HS-5 (cell line): Measurements from ENCODE around the gene ELF1.
A peak's percentile ranks its signal among the peaks of the same experiment; 100 is the strongest.
"Not testable (repeated sequence)": the region's sequence is repeated elsewhere in the genome, so short reads cannot be mapped to it uniquely, and the experiment has no call there.

Experiments used
- DNase-seq: peaks from one replicate; pipeline ENCODE4 v3.0.0-alpha.2; 2012; ENCODE audit warnings: low read depth

The ELF1 gene

DNA sequence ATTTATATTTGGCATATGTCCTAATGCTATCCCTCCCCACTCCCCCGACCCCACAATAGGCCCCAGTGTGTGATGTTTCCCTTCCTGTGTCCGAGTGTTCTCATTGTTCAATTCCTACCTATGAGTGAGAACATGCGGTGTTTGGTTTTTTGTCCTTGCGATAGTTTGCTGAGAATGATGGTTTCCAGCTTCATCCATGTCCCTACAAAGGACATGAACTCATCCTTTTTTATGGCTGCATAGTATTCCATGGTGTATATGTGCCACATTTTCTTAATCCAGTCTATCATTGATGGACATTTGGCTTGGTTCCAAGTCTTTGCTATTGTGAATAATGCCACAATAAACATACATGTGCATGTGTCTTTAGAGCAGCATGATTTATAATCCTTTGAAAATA lies 23.3 kb upstream of the ELF1 start:
- DNase-seq, result not testable (repeated sequence)

DNA sequence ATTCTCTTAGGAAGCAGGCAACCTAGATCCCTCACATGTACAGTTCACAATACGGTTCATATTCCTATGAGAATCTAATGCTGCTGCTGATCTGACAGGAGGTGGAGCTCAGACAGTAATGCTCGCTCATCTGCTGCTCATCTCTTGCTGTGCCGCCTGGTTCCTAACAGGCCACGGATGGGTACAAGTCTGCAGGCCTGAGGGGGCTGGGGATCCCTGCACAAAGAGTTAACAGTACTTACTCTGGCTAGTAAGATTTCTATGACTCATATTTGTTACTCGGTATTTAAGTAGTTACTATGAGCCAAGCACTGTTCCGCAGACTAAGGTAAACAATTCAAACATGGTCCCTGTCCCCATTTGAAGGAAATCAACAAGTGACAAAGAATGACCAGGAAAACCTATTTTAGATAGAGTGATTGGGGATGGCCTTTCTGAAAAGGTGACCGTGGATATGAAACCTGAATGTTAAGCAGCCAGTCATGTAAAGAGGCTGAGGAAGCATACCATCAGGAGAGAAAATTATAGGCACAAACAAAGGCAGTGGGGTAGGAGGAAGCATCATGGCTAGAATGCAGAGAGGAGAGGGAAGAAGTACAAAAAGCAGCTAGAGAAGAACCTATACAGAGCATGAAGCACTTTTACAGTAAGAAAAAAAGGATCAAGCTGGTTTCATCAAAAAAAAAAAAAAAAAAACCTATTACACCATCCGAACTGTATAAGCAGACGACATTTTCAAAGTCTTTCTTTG lies 21.6 kb upstream of the ELF1 start:
- DNase-seq, result no peak

DNA sequence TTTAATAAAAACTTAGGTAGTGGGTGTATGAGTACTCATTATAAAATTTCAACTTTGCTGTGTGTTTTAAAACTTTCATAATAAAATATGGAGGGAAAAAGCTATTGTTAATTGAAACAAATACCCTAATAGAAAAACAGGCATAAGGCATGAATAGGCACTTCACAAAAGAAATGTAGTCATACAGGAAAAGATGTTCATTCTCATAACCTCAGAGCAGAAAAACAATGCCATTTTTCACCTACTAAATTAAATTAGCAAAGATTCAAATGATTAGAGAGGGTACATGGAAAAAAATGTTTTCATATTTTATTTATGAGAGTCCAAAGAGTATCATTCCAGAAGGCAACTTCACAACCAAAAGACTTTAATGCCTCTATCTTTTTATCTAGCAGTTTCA lies 20.6 kb upstream of the ELF1 start:
- no peak for DNase-seq

DNA sequence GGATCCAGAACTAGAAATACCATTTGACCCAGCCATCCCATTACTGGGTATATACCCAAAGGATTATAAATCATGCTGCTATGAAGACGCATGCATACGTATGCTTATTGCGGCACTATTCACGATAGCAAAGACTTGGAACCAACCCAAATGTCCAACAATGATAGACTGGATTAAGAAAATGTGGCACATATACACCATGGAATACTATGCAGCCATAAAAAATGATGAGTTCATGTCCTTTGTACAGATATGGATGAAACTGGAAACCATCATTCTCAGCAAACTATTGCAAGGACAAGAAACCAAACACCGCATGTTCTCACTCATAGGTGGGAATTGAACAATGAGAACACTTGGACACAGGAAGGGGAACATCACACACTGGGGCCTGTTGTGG lies 17.4 kb upstream of the ELF1 start:
- not testable (repeated sequence) for DNase-seq

GRCh38 chr13:41034881-41035280 lies 15.8 kb upstream of the ELF1 start:
- DNase-seq, result no peak

- no peak for DNase-seq
Observed at GRCh38 chr13:41034382-41034781, 15.3 kb upstream of the ELF1 start.

DNA sequence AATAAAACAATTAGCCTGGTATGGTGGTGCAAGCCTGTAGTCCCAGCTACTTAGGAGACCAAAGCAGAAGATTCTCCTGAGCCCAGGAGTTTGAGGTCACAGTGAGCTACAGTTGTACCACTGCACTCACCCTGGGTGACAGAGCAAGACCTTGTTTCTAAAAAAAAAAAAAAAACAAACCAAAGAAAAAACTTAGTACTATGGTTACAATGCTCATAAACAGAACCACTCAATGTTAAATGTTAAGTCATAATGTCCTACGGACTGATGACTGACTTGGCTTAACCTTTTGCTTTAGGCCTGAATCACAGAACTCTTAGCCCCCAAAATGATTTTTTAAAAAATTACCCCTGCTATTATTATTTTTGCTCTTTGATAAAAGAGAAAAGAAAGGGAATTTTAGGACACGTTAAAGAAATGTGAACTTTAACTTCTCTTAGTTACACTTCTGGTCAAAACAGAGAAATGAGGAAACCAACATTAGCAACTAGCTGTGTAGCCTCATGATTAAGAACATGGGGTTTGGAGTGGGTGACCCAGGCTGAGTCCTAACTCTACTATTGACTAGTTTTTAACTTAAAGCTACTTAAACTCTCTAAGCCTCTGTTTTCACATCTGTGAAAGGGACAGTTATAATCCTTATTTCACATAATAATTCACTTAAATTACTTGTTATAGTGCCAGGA lies 13.7 kb upstream of the ELF1 start:
- DNase-seq, result no peak

DNA sequence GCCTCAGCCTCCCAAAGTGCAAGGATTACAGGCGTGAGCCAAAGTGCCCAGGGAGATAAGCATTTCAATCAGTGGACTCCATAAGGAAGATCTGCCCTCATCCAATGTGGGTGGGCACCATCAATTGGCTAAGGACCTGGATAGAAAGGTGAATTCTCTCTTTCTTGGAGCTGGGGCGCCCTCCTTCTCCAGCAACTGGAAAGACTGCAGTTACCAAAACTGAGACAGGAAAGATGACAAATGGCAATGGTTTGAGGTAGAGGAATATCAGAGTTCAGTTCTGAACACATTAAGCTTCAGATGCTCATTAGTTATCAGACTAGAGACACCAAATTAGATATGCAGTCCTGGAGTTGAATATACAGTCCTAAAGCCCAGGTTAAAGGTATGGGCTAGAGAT lies 10.5 kb upstream of the ELF1 start:
- DNase-seq, result no peak

DNA sequence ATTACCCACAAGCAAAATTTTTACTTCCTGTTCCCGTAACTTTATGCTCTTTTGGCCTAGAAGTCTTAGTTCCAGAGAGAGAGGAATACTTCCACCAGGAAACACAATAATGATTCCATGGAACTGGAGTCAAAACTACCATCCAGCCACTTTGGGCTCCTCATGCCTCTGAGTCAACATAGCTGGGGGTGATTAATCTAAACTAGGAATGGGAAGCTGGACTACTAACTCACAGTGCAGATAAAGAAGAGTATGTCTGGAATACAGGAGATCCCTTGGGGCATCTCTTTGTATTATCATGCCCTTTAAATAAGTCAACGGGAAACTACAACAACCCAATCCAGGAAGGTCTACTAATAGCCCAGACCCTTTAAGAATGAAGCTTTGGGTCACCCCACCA lies 8.9 kb upstream of the ELF1 start:
- DNase-seq, result no peak

- no peak for DNase-seq
Observed at GRCh38 chr13:41026788-41027187, 7.7 kb upstream of the ELF1 start.

DNA sequence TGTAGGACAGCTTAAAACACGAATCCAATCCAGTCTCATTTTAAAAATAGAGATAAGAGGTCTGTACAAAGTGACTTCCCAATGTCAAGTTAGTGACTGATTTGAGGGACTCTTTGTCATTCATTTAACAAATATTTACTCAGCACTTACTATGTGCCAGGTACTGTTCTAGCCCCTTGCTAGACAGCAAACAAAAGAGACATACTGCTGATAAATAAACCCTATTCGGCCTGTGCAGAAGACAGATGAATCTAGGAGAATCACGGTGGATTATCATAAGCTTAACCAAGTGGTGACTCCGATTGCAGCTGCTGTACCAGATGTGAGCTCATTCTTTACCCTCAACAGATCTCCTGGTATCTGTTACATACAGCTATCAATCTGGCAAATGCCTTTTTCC lies 6.4 kb upstream of the ELF1 start:
- no peak for DNase-seq

DNA sequence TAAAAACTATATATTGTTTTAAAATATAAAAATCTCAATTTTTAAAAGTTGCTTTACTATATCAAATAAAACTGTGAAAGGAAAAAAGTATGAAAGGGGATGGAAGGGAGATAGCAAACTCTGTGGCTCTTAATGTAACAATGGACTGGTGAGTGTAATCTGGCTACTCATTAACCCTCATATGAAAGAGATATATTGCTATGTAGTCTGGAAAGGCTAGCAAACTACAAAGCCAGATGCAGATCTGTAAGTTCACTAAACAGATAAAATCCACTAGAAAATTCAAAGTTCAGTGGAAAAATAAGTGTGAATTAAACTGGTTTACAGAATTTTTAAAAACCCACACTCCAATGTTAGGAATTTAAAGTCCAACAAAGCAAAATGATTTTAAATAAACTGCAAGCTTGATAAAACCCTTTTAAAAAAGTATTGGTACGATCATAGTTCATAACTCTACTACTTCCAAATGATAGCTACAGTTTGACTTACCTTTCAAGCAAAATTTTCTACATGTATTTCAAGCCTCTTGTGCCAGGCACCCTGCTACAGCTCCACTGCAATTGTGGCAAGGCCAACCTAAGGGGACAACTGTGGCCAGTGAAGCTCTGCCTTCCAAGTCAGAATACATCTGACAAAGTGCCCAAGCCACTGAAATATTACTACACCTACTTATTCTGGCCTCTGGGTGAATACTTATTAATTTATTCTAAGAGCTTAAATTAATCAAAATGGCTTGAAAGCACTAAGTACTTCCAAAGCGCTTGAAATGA lies 647 bp upstream of the ELF1 start:
- DNase-seq, result no peak

- no peak for DNase-seq
Observed at GRCh38 chr13:41018602-41018948, 541 bp downstream of the ELF1 start.

DNA sequence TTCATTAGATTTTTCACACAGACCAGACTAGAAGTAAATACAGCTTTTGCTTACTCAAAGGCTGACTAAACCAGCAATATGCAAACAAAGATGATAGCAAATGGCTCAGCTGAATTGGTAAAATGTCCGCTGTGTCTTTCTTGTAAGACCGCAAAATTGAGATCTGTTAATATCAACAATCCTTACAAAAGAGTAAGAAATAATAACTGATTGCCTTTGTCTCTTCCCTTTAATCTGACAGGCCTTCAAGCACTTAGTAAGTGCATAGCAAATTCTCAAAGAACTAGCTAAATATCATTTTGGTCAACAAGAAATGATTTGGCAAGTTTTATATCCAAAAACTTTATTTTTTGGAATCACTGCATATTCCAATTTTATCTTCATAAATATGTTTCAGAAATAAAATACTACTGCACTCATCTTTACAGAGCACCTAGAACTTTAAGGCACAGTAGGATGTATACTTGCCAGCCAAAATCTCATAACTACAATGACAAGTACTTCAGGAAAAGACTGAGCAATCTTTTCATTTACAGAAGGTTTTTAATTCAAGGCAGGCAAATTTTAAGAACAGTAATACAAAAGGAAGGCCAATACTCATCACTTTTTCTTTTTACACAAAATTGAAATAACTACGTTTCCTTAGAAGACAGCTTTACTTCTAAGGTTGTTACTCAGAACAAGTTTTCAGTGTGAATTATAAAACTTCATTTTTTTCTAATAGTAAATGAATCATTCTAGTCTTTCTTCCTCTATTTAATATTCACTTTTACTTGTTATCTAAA lies 1.1 kb downstream of the ELF1 start:
- no peak for DNase-seq

DNA sequence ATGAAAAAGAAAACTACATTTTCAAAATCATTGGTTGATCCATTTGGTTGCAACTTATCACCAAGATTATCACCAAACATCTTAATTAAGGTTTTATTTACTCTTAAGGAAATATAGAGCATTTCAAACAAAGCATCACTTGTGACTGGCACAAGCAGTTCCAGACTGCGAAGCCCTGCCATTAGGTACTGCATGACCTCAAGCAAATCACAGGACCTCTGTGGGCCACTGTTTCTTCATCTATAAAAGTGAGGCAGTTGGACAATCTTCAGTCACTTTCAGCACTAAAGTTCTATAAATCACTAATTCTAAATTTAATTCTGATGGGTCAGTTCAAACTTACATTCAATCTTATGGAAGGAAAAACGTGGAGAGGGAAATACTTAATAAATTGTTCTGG lies 2.0 kb downstream of the ELF1 start:
- DNase-seq, result no peak

- DNase-seq, result no peak
Observed at GRCh38 chr13:41015920-41016319, 3.2 kb downstream of the ELF1 start.

GRCh38 chr13:41013835-41014234 lies 5.3 kb downstream of the ELF1 start:
- DNase-seq, result no peak

DNA sequence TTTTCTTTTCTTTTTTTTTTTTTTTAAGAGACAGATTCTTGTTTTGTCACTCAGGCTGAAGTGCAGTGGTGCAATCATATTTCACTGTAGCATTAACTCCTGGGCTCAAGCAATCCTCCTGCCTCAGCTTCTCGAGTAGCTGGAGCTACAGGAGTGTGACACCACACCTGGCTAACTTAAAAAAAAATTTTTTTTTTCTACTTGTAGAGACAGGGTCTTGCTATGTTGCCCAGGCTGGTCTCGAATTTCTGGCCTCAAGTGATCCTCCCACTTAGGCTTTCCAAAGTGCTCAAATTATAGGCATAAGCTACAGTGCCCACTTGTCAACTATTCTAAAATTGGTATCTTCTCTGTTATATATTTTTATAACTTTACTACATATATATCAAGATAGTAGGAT lies 6.6 kb downstream of the ELF1 start:
- no peak for DNase-seq

- no peak for DNase-seq
Observed at GRCh38 chr13:41011382-41011956, 7.6 kb downstream of the ELF1 start.

DNA sequence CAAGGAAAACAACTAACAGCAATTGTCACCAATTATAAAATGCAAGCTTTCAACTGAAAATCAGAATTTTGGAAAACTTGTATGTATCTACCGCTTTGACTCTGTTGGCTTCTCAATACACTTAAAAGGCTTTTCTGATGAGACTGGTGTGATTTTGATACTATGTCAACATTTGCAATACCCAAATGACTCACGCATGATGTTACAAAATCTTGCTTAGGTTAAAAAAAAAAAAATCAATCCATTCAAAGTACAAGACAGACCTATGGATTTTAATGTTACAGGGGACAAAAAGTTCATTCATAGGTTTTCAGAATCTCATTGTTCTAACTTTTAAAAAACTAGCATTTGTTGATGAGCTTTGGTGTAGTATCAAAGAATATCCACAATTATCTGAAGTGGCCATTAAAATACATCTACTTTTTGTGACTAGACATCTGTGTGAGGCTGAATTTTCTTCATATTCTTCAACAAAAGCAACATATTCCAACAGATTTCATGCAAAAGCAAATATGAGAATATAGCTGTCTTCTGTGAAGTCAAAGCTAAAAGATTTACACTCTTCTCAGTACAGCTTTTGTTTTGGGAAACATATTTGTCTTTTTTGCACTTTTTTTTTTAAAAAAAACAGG lies 10.7 kb downstream of the ELF1 start:
- peak; percentile 40 for DNase-seq

DNA sequence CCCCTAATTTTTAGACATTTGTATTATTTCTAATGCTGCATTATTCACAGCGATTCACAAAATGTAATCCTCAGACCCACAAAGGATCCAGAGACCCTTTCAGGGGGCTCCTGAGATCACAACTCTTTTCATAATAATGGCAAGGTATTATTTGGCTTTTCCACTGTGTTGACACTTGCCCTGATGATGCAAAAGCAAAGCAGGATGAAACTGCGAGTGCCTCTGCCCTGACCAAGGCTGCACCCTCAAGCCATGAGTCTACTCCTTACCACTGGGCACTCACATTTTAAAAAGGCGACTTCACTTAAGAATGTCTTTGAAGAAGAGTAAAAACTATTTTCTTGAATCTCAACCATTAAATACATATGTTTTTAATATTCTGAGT lies 11.4 kb downstream of the ELF1 start:
- DNase-seq, result no peak
